LNCaP clone FGC (cell line): ENCODE data around the gene TUBA1B.

Experiments
- DNase-seq: peaks from one replicate; pipeline ENCODE4 v3.0.0-alpha.2; 2011; ENCODE audit warnings: low read depth
- H3K4me3 ChIP-seq: 2 replicates; pipeline ENCODE4 v1.5.1; 2011; ENCODE audit warnings: mild to moderate bottlenecking, low read depth, low read length, control low read depth
- TF ChIP-seq, protein P1 (sequence below): IDR thresholded peaks from 2 replicates; pipeline ENCODE4 v1.5.1; 2012; ENCODE audit warnings: mild to moderate bottlenecking; ENCODE audit not compliant: control insufficient read depth, insufficient read depth; ENCODE audit errors: extremely low read depth

TUBA1B gene

GRCh38 chr12:49091056-49091835 lies 39.9 kb downstream of the TUBA1B start:
- DNase-seq, result no peak
- TF ChIP-seq, protein P1, sequence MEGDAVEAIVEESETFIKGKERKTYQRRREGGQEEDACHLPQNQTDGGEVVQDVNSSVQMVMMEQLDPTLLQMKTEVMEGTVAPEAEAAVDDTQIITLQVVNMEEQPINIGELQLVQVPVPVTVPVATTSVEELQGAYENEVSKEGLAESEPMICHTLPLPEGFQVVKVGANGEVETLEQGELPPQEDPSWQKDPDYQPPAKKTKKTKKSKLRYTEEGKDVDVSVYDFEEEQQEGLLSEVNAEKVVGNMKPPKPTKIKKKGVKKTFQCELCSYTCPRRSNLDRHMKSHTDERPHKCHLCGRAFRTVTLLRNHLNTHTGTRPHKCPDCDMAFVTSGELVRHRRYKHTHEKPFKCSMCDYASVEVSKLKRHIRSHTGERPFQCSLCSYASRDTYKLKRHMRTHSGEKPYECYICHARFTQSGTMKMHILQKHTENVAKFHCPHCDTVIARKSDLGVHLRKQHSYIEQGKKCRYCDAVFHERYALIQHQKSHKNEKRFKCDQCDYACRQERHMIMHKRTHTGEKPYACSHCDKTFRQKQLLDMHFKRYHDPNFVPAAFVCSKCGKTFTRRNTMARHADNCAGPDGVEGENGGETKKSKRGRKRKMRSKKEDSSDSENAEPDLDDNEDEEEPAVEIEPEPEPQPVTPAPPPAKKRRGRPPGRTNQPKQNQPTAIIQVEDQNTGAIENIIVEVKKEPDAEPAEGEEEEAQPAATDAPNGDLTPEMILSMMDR, result no peak
- no peak overlapping the region for H3K4me3 ChIP-seq

DNA sequence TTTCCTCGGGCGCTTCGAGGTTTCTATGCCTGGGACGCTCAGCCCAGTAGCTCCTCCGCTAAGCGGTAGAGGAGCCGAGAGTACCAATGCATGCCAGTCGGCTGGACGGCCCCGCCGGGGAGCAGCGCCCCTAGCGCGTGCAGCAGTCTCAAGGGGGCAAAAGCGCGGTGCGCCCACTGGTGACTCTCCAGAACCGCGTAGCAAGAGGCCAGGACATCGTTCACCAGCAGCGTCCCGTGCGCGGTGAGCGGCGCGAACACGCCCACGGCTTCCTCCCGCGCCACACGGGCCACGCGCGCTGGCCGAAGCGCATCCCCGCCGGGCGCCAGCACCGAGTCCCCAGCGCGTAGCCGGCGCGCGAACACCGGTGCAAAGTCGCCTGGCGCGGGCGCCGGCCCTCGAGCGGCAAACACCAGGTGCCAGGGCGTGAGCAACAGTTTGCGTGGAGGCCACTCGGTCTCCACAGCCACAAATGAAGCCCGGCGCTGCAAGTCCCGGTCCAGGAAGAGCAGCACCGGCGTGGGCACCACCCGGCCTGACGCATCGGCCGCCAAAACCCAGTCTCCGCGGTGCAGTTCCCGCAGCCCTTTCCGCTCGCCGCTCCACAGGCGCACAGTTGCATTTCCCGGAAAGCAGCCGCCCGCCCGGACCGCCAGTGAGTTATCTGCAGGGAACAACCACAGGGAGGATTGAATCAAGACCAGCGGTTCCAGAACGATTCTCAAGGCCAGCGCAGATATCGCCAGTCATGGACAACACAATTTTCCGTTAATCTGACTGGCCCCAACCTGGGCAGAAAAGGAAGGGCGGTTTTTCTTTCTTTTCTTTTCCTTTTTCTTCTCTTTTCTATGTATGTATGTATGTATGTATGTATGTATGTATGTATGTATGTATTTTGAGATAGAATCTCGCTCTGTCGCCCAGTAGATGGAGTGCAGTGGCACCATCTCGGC lies 41.1 kb downstream of the TUBA1B start:
- H3K4me3 ChIP-seq, result no peak overlapping the region
- TF ChIP-seq, protein P1, result 0 out of 2 replicates have a peak, but pooled peaks have one; percentile 4
- DNase-seq, result no peak

GRCh38 chr12:49088932-49089330 lies 42.3 kb downstream of the TUBA1B start:
- TF ChIP-seq, protein P1, result no peak
- H3K4me3 ChIP-seq, result no peak overlapping the region
- no peak for DNase-seq

DNA sequence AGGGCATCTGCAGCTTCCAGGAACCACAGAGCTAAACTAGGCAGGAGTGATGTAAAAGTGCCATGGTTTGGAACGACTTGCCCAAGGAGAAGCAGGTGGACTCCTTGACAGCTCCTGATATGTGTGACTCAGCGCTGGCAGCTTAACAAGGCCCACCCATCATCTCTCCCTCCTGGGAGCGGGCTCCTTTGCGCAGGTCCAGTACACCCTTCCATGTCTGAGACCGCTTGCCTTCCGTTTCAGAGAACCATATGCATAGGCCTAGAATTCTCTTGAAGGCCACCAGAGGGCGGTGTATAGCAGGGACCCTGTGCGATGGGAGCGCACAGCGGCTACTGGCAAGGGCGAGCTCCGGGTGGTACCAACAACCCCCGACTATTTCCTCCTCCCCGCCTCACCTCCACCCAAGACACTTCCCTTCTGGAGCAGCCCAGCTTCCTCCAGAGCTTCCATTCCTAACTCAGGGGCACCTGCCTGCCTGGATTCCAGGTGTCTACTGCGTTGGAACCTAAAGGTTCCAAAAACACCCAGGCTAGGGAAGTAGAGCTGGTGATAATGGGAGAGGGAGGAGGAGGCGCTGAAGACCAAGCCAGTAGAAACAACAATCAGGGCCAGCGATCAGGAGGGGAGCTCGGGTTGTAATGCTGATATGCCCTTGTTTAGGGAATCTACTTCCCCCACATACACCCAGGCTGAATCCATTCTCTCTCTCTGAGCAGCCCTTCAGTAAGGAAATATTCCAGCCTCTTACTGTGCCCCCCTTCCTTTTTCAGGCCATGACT lies 42.9 kb downstream of the TUBA1B start:
- peak; percentile 21 for DNase-seq
- TF ChIP-seq, protein P1, result peak; percentile 94
- no peak overlapping the region for H3K4me3 ChIP-seq

- H3K4me3 ChIP-seq, result no peak overlapping the region
- TF ChIP-seq, protein P1, result no peak
- no peak for DNase-seq
These were observed 45.1 kb downstream of the TUBA1B start for GRCh38 chr12:49086116-49086515.

DNA sequence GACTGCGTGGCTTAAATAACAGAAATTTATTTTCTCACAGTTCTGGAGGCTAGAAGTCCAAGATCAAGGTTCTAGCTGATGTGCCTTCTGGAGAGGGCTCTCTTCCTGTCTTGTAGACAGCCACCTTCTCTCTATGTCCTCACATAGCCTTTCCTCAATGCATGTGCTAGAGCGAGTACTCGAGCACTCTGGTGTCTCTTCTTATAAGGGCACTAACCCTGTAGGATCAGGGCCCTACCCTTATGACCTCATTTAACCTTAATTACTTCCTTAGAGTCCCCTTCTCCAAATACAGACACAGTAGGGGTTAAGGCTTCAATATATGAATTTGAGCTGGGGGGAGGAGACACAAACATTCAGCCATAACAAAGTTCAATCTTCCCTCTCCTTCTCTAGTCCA lies 46.8 kb downstream of the TUBA1B start:
- no peak for DNase-seq
- TF ChIP-seq, protein P1, result no peak

More for the DNA sequence above, 46.8 kb downstream of the TUBA1B start:
- H3K4me3 ChIP-seq, result no peak overlapping the region
